ENCODE data around the gene TMEM11.

DNA sequence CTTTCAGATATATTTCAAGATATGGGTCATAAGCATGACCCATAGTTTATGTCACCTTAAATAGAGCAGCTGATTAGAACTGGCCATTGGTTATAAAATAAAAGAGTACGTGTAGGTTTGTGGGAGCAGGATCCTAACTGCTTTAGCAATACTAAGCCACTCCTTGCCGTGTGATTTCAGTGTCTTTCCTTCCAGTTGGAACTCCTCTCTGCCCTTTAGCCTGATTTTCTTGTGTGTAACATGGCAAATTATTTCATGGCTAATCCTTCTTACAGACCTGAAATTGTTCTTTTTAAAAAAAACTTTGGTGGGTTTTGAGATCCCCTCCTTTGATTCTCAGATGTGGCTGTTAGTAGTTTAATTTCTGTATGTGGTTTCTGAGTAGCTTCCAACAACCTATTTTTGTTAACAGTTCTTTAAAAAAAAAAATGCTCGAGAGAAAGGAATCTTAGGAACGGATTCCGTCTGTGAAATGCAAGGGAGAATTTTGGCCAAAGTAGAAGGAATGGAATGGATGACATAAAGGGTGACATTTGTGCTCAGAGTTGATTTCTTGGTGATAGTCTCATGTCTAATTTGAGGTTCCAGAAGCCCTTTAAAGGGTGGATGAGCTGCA, 47.3 kb downstream of the TMEM11 start:
- TF ChIP-seq, protein P1, sequence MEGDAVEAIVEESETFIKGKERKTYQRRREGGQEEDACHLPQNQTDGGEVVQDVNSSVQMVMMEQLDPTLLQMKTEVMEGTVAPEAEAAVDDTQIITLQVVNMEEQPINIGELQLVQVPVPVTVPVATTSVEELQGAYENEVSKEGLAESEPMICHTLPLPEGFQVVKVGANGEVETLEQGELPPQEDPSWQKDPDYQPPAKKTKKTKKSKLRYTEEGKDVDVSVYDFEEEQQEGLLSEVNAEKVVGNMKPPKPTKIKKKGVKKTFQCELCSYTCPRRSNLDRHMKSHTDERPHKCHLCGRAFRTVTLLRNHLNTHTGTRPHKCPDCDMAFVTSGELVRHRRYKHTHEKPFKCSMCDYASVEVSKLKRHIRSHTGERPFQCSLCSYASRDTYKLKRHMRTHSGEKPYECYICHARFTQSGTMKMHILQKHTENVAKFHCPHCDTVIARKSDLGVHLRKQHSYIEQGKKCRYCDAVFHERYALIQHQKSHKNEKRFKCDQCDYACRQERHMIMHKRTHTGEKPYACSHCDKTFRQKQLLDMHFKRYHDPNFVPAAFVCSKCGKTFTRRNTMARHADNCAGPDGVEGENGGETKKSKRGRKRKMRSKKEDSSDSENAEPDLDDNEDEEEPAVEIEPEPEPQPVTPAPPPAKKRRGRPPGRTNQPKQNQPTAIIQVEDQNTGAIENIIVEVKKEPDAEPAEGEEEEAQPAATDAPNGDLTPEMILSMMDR (conservative IDR thresholded peaks at IDR 0.05; ENCODE audit: low read depth, low read length), result no peak
- no peak for TF ChIP-seq EZH2 (IDR thresholded peaks at IDR 0.05; ENCODE audit: borderline replicate concordance, low read depth, low read length, poor library complexity, severe bottlenecking)
